Gastrocnemius medialis (tissue), 4 donors: ENCODE results near the gene FBLN1. TPM values are rescaled to one million over a fixed set of nuclear protein-coding genes. Genes with fewer than 3 reads are reported as not detected.
A peak's percentile ranks its signal among the peaks of the same experiment; 100 is the strongest.

Experiments used
- ATAC-seq, 2 donors: fragments of 150-250 bp; one replicate each; pipeline ENCODE4 v1.9.1; 2016
- DNase-seq, 2 donors: peaks; one replicate each; pipeline ENCODE4 v3.0.0-alpha.2; 2019
- H3K27ac ChIP-seq, 4 donors: fragments of 200-600 bp; sonication (generic); 1 replicate in 1 of 4; 2 replicates in 3 of 4; pipeline ENCODE4 v1.5.1; 2016 to 2018; ENCODE audit warnings: mild to moderate bottlenecking in 2 of 4, moderate library complexity in 1 of 4
- H3K27me3 ChIP-seq, 3 donors: fragments of 200-600 bp; sonication (generic) in 2 of 3; 1 replicate in 1 of 3; 2 replicates in 2 of 3; pipeline versions ENCODE4 v1.5.1 to v1.6.0; 2016 to 2019; ENCODE audit warnings: mild to moderate bottlenecking in 1 of 3, moderate library complexity in 1 of 3
- H3K36me3 ChIP-seq, 2 donors: fragments of 200-600 bp; sonication (generic) in 1 of 2; one replicate each; pipeline ENCODE4 v1.5.1; 2017 to 2018
- H3K4me1 ChIP-seq, 2 donors: fragments of 200-600 bp; sonication (generic) in 1 of 2; one replicate each; pipeline ENCODE4 v1.5.1; 2016 to 2017; ENCODE audit warnings: mild to moderate bottlenecking in 2 of 2
- H3K4me3 ChIP-seq, 4 donors: fragments of 200-600 bp; sonication (generic) in 3 of 4; 1 replicate in 1 of 4; 2 replicates in 3 of 4; pipeline ENCODE4 v1.5.1; 2016 to 2019; ENCODE audit warnings: mild to moderate bottlenecking in 2 of 4
- H3K9me3 ChIP-seq, 3 donors: fragments of 200-600 bp; sonication (generic) in 2 of 3; 1 replicate in 1 of 3; 2 replicates in 2 of 3; pipeline ENCODE4 v1.5.1; 2016 to 2019
- CTCF ChIP-seq, 5 experiments: fragments of 450-650 bp in 3 of 5; fragments of 200-600 bp in 2 of 5; sonication (generic) in 2 of 5; IDR thresholded peaks in 4 of 5; conservative IDR thresholded peaks in 1 of 5; 1 replicate in 4 of 5; 2 replicates in 1 of 5; pipeline ENCODE4 v1.5.1; 2016 to 2019; ENCODE audit warnings: antibody characterized with exemption in 5 of 5, mild to moderate bottlenecking in 3 of 5, moderate library complexity in 3 of 5
- POLR2A ChIP-seq, 2 donors: fragments of 450-650 bp; IDR thresholded peaks; one replicate each; pipeline ENCODE4 v1.6.1; 2017; ENCODE audit warnings: antibody characterized with exemption in 2 of 2, mild to moderate bottlenecking in 2 of 2, moderate library complexity in 2 of 2
- in situ Hi-C, 4 donors: fragments of 200-750 bp; cut with MboI; loops; one replicate each; pipeline versions ENCODE4 v1.15.0 to v1.8.0; 2017; ENCODE audit warnings: low sequenced_read_pairs in 4 of 4
- intact Hi-C: fragments of 100-400 bp; cut with DNase I; formaldehyde crosslinking; loops from one replicate; pipeline ENCODE4 v1.15.1; 2023; ENCODE audit warnings: low total_unique reads
- total RNA-seq, 4 donors: library from RNA; depleted of rRNA; stranded (reverse); fragments of >200 nt; gene quantifications; one replicate each; pipeline versions ENCODE4 v1.1.0 to v1.2.3, GENCODE V29; 2016

The FBLN1 gene
- total RNA-seq, 4 donors from 2014 or later: 12.5 to 37.1 (median 19.2) TPM

- Histone ChIP-seq H3K27ac (peak overlapping the region; percentile 53 to 71 (median 62)), H3K36me3 (no peaks in the 10 kb centered on the region)
- in situ Hi-C loops: no loop called here
Observed at GRCh38 chr22:45504373-45505341, 2.0 kb downstream of the FBLN1 start.

GRCh38 chr22:45505991-45506747 is 3.5 kb downstream of the FBLN1 start:
- peaks cover 0 to 2% of the 10 kb centered on the region in 2 donors for H3K4me1 ChIP-seq
- no peaks in the 10 kb centered on the region for H3K36me3 ChIP-seq
- peaks cover 15 to 34% (median 19%) of the 10 kb centered on the region in 3 donors for H3K27me3 ChIP-seq
- ATAC-seq (no peak), DNase-seq (no peak)
- TF ChIP-seq CTCF (IDR thresholded peaks at IDR 0.05 in 4 of 5, conservative IDR thresholded peaks at IDR 0.05 in 1 of 5) (no peak), POLR2A (IDR thresholded peaks at IDR 0.05) (no peak)
- H3K9me3 ChIP-seq: no peaks in the 10 kb centered on the region
- in situ Hi-C loops: no loop called here
- intact Hi-C loops: no loop called here
- H3K4me3 ChIP-seq: no peak overlapping the region
- H3K27ac ChIP-seq: no peak overlapping the region

More at GRCh38 chr22:45504373-45505341, 2.0 kb downstream of the FBLN1 start:
- Histone ChIP-seq H3K4me1 (peaks cover 0 to 2% of the 10 kb centered on the region in 2 donors), H3K9me3 (no peaks in the 10 kb centered on the region), H3K4me3 (peak overlapping the region; percentile 33 to 50 (median 48)), H3K27me3 (peaks cover 18 to 34% (median 19%) of the 10 kb centered on the region in 3 donors)
- TF ChIP-seq CTCF (IDR thresholded peaks at IDR 0.05 in 4 of 5, conservative IDR thresholded peaks at IDR 0.05 in 1 of 5) (no peak), POLR2A (IDR thresholded peaks at IDR 0.05) (no peak)
- intact Hi-C loops: no loop called here
- ATAC-seq: peak in 1 of 2 donors; percentile 47
- DNase-seq: no peak

- H3K36me3 ChIP-seq: no peaks in the 10 kb centered on the region
- peaks cover 0 to 4% of the 10 kb centered on the region in 2 donors for H3K4me1 ChIP-seq
- intact Hi-C loops: no loop called here
- DNase-seq (no peak), ATAC-seq (no peak)
- peaks cover 13 to 29% (median 19%) of the 10 kb centered on the region in 3 donors for H3K27me3 ChIP-seq
- no peaks in the 10 kb centered on the region for H3K9me3 ChIP-seq
- H3K27ac ChIP-seq: no peak overlapping the region
- in situ Hi-C loops: no loop called here
- no peak overlapping the region for H3K4me3 ChIP-seq
- TF ChIP-seq CTCF (IDR thresholded peaks at IDR 0.05 in 4 of 5, conservative IDR thresholded peaks at IDR 0.05 in 1 of 5) (no peak), POLR2A (IDR thresholded peaks at IDR 0.05) (no peak)
Observed at GRCh38 chr22:45506816-45507360, 4.2 kb downstream of the FBLN1 start.

- Histone ChIP-seq H3K27ac (no peak overlapping the region), H3K9me3 (no peaks in the 10 kb centered on the region), H3K4me3 (no peak overlapping the region), H3K36me3 (no peaks in the 10 kb centered on the region), H3K27me3 (peaks cover 7 to 22% (median 13%) of the 10 kb centered on the region in 3 donors), H3K4me1 (peaks cover 6 to 13% of the 10 kb centered on the region in 2 donors)
- TF ChIP-seq POLR2A (IDR thresholded peaks at IDR 0.05) (no peak), CTCF (IDR thresholded peaks at IDR 0.05 in 4 of 5, conservative IDR thresholded peaks at IDR 0.05 in 1 of 5) (no peak)
- ATAC-seq: no peak
- DNase-seq: no peak
- in situ Hi-C loops (no loop called here), intact Hi-C loops (no loop called here)
Observed at GRCh38 chr22:45507798-45508197, 5.1 kb downstream of the FBLN1 start.
